ENCODE measurements around the gene SEZ6L2. TPM values are rescaled to one million over a fixed set of nuclear protein-coding genes. Genes with fewer than 3 reads are reported as not detected.

The SEZ6L2 gene
- total RNA-seq, 1 donor from 2014 or later, result 19.3 TPM

DNA sequence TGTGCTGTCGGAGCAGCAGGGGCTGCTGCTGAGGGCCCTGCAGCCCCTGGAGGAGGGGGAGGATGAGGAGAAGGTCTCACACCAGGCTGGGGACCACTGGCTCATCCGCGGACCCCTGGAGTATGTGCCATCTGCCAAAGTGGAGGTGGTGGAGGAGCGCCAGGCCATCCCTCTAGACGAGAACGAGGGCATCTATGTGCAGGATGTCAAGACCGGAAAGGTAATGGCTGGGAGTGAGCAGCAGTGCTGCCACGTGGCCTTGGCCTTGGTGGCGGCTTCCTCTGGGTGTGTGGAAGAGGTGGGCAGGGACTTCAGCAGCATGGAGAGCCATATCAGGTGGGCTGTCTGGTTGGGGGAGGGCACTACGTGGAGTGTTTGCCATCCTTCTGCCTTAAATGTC lies 59.1 kb downstream of the SEZ6L2 start:
- no peaks in the 10 kb centered on the region for H3K27me3 Mint-ChIP-seq
- no peaks in the 10 kb centered on the region for H3K4me1 Mint-ChIP-seq (ENCODE audit: unreplicated experiment)
- H3K36me3 Mint-ChIP-seq, result peaks cover 3% of the 10 kb centered on the region
- DNase-seq (ENCODE audit: extremely low spot score, unreplicated experiment), result no peak
- TF ChIP-seq CTCF (conservative IDR thresholded peaks at IDR 0.05), result no peak
- no peaks in the 10 kb centered on the region for H3K9me3 Mint-ChIP-seq
- no peak overlapping the region for H3K4me3 Mint-ChIP-seq
- no peak overlapping the region for H3K27ac Mint-ChIP-seq

DNA sequence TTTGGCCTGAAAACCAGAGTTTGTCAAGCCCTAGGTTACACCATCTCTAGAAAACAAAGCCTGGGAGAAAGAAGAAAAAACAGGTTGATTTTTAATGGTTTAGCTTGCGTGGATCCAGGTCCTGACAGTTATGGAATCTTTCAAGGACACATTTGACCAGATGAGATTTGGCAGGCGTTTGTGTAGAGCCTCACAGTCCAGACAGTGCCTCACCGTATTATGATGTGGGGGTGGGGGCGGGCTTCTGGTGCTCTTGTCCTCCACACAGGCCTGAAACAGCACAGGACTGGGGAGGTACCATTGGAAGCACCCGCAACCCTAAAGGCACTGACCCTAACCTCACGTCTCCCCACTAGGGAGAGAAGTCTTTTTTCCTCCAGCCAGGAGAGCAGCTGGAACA lies 59.5 kb downstream of the SEZ6L2 start:
- no peaks in the 10 kb centered on the region for H3K27me3 Mint-ChIP-seq

DNA sequence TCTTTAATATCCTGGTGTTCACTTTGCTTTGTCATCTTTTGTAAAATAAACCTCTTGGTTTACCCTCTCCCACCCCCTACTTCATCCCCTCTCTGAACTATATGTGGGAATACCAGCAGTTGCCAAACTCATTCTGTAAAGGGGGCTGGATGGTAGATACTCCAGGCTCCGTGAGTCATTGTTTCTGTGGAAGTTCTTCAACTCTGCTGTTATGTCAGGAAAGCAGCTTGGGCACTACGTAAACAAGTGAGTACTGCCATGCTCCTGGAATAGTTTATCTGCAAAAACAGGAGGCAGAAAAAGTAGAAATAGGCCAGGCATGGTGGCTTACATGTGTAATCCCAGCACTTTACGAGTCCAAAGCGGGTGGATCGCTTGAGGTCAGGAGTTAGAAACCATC lies 61.5 kb downstream of the SEZ6L2 start:
- Mint-ChIP-seq H3K9me3 (no peaks in the 10 kb centered on the region), H3K27me3 (no peaks in the 10 kb centered on the region), H3K27ac (no peak overlapping the region), H3K4me3 (no peak overlapping the region), H3K4me1 (ENCODE audit: unreplicated experiment) (no peaks in the 10 kb centered on the region), H3K36me3 (peaks cover 3% of the 10 kb centered on the region)
- TF ChIP-seq CTCF (conservative IDR thresholded peaks at IDR 0.05), result no peak
- no peak for DNase-seq (ENCODE audit: extremely low spot score, unreplicated experiment)

More for the DNA sequence above, 59.5 kb downstream of the SEZ6L2 start:
- no peaks in the 10 kb centered on the region for H3K9me3 Mint-ChIP-seq
- H3K27ac Mint-ChIP-seq, result no peak overlapping the region
- peaks cover 3% of the 10 kb centered on the region for H3K36me3 Mint-ChIP-seq
- no peak for DNase-seq (ENCODE audit: extremely low spot score, unreplicated experiment)
- H3K4me3 Mint-ChIP-seq, result no peak overlapping the region
- TF ChIP-seq CTCF (conservative IDR thresholded peaks at IDR 0.05), result no peak
- no peaks in the 10 kb centered on the region for H3K4me1 Mint-ChIP-seq (ENCODE audit: unreplicated experiment)

GRCh38 chr16:29836623-29837022 lies 62.7 kb downstream of the SEZ6L2 start:
- H3K27ac Mint-ChIP-seq, result no peak overlapping the region
- DNase-seq (ENCODE audit: extremely low spot score, unreplicated experiment), result no peak
- TF ChIP-seq CTCF (conservative IDR thresholded peaks at IDR 0.05), result no peak
- H3K9me3 Mint-ChIP-seq, result no peaks in the 10 kb centered on the region
- H3K4me3 Mint-ChIP-seq, result no peak overlapping the region
- H3K4me1 Mint-ChIP-seq (ENCODE audit: unreplicated experiment), result no peaks in the 10 kb centered on the region
- H3K27me3 Mint-ChIP-seq, result no peaks in the 10 kb centered on the region
- peaks cover 3% of the 10 kb centered on the region for H3K36me3 Mint-ChIP-seq

GRCh38 chr16:29835926-29836325 lies 63.4 kb downstream of the SEZ6L2 start:
- Mint-ChIP-seq H3K27me3 (no peaks in the 10 kb centered on the region), H3K36me3 (peaks cover under 1% of the 10 kb centered on the region)

More at GRCh38 chr16:29835926-29836325, 63.4 kb downstream of the SEZ6L2 start:
- Mint-ChIP-seq H3K9me3 (no peaks in the 10 kb centered on the region), H3K4me3 (no peak overlapping the region), H3K4me1 (ENCODE audit: unreplicated experiment) (no peaks in the 10 kb centered on the region), H3K27ac (no peak overlapping the region)
- DNase-seq (ENCODE audit: extremely low spot score, unreplicated experiment), result no peak
- no peak for TF ChIP-seq CTCF (conservative IDR thresholded peaks at IDR 0.05)

Measured in type B pancreatic cell (in vitro differentiated cells).